IMR-90 (cell line): ENCODE data around the gene MARVELD2. TPM values are rescaled to one million over a fixed set of nuclear protein-coding genes. Genes with fewer than 3 reads are reported as not detected.

ENCODE experiments used
- ATAC-seq: fragments of 200-7000 bp; cut with Tn5 transposase; 2 replicates; pipeline ENCODE4 v1.9.1; 2020; ENCODE audit warnings: low read depth, mild to moderate bottlenecking, moderate library complexity
- BruUV-seq: library from RNA; stranded (reverse); fragments of 400-500 nt; replicated peaks from 2 replicates; lab custom pipeline; 2021; lab: Mats Ljungman, UMichigan
- CTCF ChIA-PET: fragments of 300-600 bp; formaldehyde crosslinking; extraction: SDS; loops from one replicate; lab custom pipeline; 2021; ENCODE audit warnings: antibody characterized with exemption; lab: Yijun Ruan, JAX
- POLR2A ChIA-PET: fragments of 300-600 bp; sonication (Branson Sonifier 250); formaldehyde crosslinking; loops from one replicate; lab custom pipeline; 2022; ENCODE audit warnings: antibody characterized with exemption; ENCODE audit not compliant: unreplicated experiment; lab: Charles Lee
- DNase-seq: peaks from one replicate; pipeline ENCODE4 v3.0.0; 2013
- H2AFZ ChIP-seq: replicated peaks from 2 replicates; pipeline ENCODE3; 2013; ENCODE audit warnings: low read length, mild to moderate bottlenecking; ENCODE audit not compliant: poor library complexity
- H2AK5ac ChIP-seq: 2 replicates; pipeline ENCODE4 v1.6.1; 2013; ENCODE audit warnings: low read depth, low read length, inconsistent platforms
- H2AK9ac ChIP-seq: replicated peaks from 2 replicates; pipeline ENCODE3; 2013; ENCODE audit warnings: mild to moderate bottlenecking, low read depth, low read length, moderate library complexity; ENCODE audit not compliant: poor library complexity
- H2BK120ac ChIP-seq: 2 replicates; pipeline ENCODE4 v1.6.1; 2013; ENCODE audit warnings: low read depth, low read length, inconsistent platforms
- H2BK15ac ChIP-seq: 3 replicates; pipeline ENCODE4 v1.6.1; 2013; ENCODE audit warnings: low read depth, low read length, inconsistent platforms
- H2BK20ac ChIP-seq: 2 replicates; pipeline ENCODE4 v1.6.1; 2013; ENCODE audit warnings: low read depth, mild to moderate bottlenecking, inconsistent platforms, low read length, moderate library complexity
- H2BK5ac ChIP-seq: 2 replicates; pipeline ENCODE4 v1.6.1; 2013; ENCODE audit warnings: mild to moderate bottlenecking, low read depth, low read length, inconsistent platforms; ENCODE audit not compliant: poor library complexity, severe bottlenecking
- H3K14ac ChIP-seq: replicated peaks from 2 replicates; pipeline ENCODE4 v1.6.1; 2013; ENCODE audit warnings: low read depth, low read length, inconsistent platforms
- H3K18ac ChIP-seq: 2 replicates; pipeline ENCODE4 v1.6.1; 2013; ENCODE audit warnings: low read depth, low read length, control low read depth
- H3K23ac ChIP-seq: 2 replicates; pipeline ENCODE4 v1.6.1; 2013; ENCODE audit warnings: low read depth, low read length, inconsistent platforms
- H3K27ac ChIP-seq: 2 replicates; pipeline ENCODE4 v1.5.1; 2013; ENCODE audit warnings: mild to moderate bottlenecking, control low read depth, low read length; ENCODE audit not compliant: insufficient read depth
- H3K27me3 ChIP-seq: 2 replicates; pipeline ENCODE4 v1.6.1; 2013; ENCODE audit warnings: low read length; ENCODE audit not compliant: control insufficient read depth, insufficient read depth
- H3K36me3 ChIP-seq: 2 replicates; pipeline ENCODE4 v1.6.1; 2013; ENCODE audit warnings: low read length, mixed read lengths; ENCODE audit not compliant: control insufficient read depth, insufficient read depth
- H3K4ac ChIP-seq: 2 replicates; pipeline ENCODE4 v1.6.1; 2013; ENCODE audit warnings: low read depth, low read length, inconsistent platforms
- H3K4me1 ChIP-seq: 2 replicates; pipeline ENCODE4 v1.6.1; 2013; ENCODE audit warnings: low read length, mixed read lengths; ENCODE audit not compliant: control insufficient read depth, insufficient read depth
- H3K4me2 ChIP-seq: 2 replicates; pipeline ENCODE4 v1.6.1; 2013; ENCODE audit warnings: low read depth, mild to moderate bottlenecking, control low read depth, low read length, moderate library complexity
- H3K4me3 ChIP-seq: 2 replicates; pipeline ENCODE4 v1.5.1; 2013; ENCODE audit warnings: low read depth, mild to moderate bottlenecking, control low read depth, low read length, moderate library complexity; ENCODE audit not compliant: insufficient read depth
- H3K56ac ChIP-seq: 2 replicates; pipeline ENCODE4 v1.6.1; 2013; ENCODE audit warnings: low read length, inconsistent platforms; ENCODE audit not compliant: insufficient read depth; ENCODE audit errors: extremely low read depth
- H3K79me1 ChIP-seq, 2 experiments: 2 replicates each; pipeline ENCODE4 v1.6.1; 2013; ENCODE audit warnings: low read length in 2 of 2, inconsistent platforms in 1 of 2, low read depth in 1 of 2
- H3K9ac ChIP-seq: 2 replicates; pipeline ENCODE4 v1.6.1; 2013; ENCODE audit warnings: low read depth, low read length, control low read depth
- H3K9me1 ChIP-seq: 2 replicates; pipeline ENCODE4 v1.6.1; 2013; ENCODE audit warnings: low read length, inconsistent platforms; ENCODE audit not compliant: insufficient read depth
- H3K9me3 ChIP-seq: 2 replicates; pipeline ENCODE4 v1.6.1; 2013; ENCODE audit warnings: low read length; ENCODE audit not compliant: control insufficient read depth, insufficient read depth
- H4K20me1 ChIP-seq: 2 replicates; pipeline ENCODE4 v1.6.1; 2013; ENCODE audit warnings: low read length, inconsistent platforms; ENCODE audit not compliant: insufficient read depth
- H4K5ac ChIP-seq: 2 replicates; pipeline ENCODE4 v1.6.1; 2013; ENCODE audit warnings: mild to moderate bottlenecking, low read depth, low read length, control low read depth
- H4K8ac ChIP-seq, 2 experiments: 2 replicates each; pipeline ENCODE4 v1.6.1; 2013; ENCODE audit warnings: low read depth in 2 of 2, low read length in 2 of 2, control low read depth in 1 of 2, inconsistent platforms in 1 of 2
- H4K91ac ChIP-seq: 2 replicates; pipeline ENCODE4 v1.6.1; 2013; ENCODE audit warnings: low read depth, low read length, inconsistent platforms; ENCODE audit not compliant: insufficient read depth
- CEBPB ChIP-seq: IDR thresholded peaks from 2 replicates; pipeline ENCODE4 v1.6.1; 2012; ENCODE audit warnings: low read depth, low read length, improper control_type of control experiment
- CTCF ChIP-seq: conservative IDR thresholded peaks from 2 replicates; pipeline ENCODE4 v1.5.1; 2012; ENCODE audit warnings: mild to moderate bottlenecking, low read depth, low read length, improper control_type of control experiment
- ELK1 ChIP-seq: fragments of 150-350 bp; IDR thresholded peaks from 2 replicates; pipeline ENCODE4 v1.6.1; 2016; ENCODE audit warnings: low read depth, mild to moderate bottlenecking, low read length, moderate library complexity, borderline replicate concordance
- MAFK ChIP-seq: IDR thresholded peaks from 2 replicates; pipeline ENCODE4 v1.6.1; 2012; ENCODE audit warnings: low read depth, low read length, improper control_type of control experiment
- MAZ ChIP-seq: IDR thresholded peaks from 2 replicates; pipeline ENCODE4 v1.6.1; 2012; ENCODE audit warnings: low read depth, mild to moderate bottlenecking, low read length, improper control_type of control experiment, moderate library complexity, borderline replicate concordance
- MXI1 ChIP-seq: IDR thresholded peaks from 2 replicates; pipeline ENCODE4 v1.6.1; 2012; ENCODE audit warnings: low read depth, mild to moderate bottlenecking, low read length, moderate library complexity, borderline replicate concordance
- NFE2L2 ChIP-seq: fragments of 150-350 bp; IDR thresholded peaks from 2 replicates; pipeline ENCODE4 v1.6.1; 2016; ENCODE audit warnings: low read depth, mild to moderate bottlenecking, low read length
- RCOR1 ChIP-seq: IDR thresholded peaks from 2 replicates; pipeline ENCODE4 v1.6.1; 2012; ENCODE audit warnings: mild to moderate bottlenecking, low read length, improper control_type of control experiment; ENCODE audit not compliant: insufficient replicate concordance
- RFX5 ChIP-seq: IDR thresholded peaks from 2 replicates; pipeline ENCODE4 v1.8.0; 2012; ENCODE audit warnings: low read depth, mild to moderate bottlenecking, low read length, moderate library complexity
- SMC3 ChIP-seq: fragments of 150-350 bp; IDR thresholded peaks from 2 replicates; pipeline ENCODE4 v1.6.1; 2016; ENCODE audit warnings: low read depth, mild to moderate bottlenecking, antibody characterized with exemption, low read length, moderate library complexity
- USF2 ChIP-seq: fragments of 150-350 bp; IDR thresholded peaks from 2 replicates; pipeline ENCODE4 v1.6.1; 2017; ENCODE audit warnings: mild to moderate bottlenecking, antibody characterized with exemption, low read length, low read depth
- WGBS, 2 experiments: methylation state at CpG; one replicate each; pipeline versions ENCODE4 v1.1.5 to v1.1.7; 2013; ENCODE audit warnings: missing lambda C conversion rate in 2 of 2; ENCODE audit not compliant: insufficient read length in 1 of 2; ENCODE audit errors: extremely low coverage in 2 of 2; 5-methylcytosine and 5-hydroxymethylcytosine counted together
- dilution Hi-C: fragments of 300-500 bp; cut with HindIII; formaldehyde crosslinking; loops from one replicate; pipeline ENCODE4 v1.14.3; 2018; ENCODE audit warnings: low sequenced_read_pairs; ENCODE audit not compliant: unreplicated experiment
- in situ Hi-C: fragments of 300-500 bp; cut with MboI; formaldehyde crosslinking; loops from 3 replicates; pipeline ENCODE4 v1.14.3; 2019; ENCODE audit warnings: low sequenced_read_pairs, inconsistent platforms, mixed read lengths
- intact Hi-C: fragments of 100-400 bp; cut with micrococcal nuclease; formaldehyde crosslinking; loops from 2 replicates; pipeline ENCODE4 v1.10.0; 2022
- polyA plus RNA-seq, 3 experiments: library from polyadenylated mRNA; depleted of rRNA; stranded (reverse); fragments of >200 nt; gene quantifications; 2 replicates each; pipeline ENCODE4 v1.2.3, GENCODE V29; 2012; ENCODE audit warnings: low replicate concordance in 1 of 3
- total RNA-seq: library from RNA; depleted of rRNA; stranded (reverse); fragments of >200 nt; gene quantifications from 2 replicates; pipeline ENCODE4 v1.2.3, GENCODE V29; 2012

The MARVELD2 gene
- total and polyA plus RNA-seq, 2 of the 4 experiments (the other 2 are of a cell fraction), result 0.51 to 0.54 TPM

GRCh38 chr5:69449511-69449910 lies 34.6 kb downstream of the MARVELD2 start:
- no peak overlapping the region for H4K91ac ChIP-seq
- no peak overlapping the region for H4K5ac ChIP-seq
- intact Hi-C loops (loop anchor here (10.0 kb wide), 1 partner anchor 45 kb away; the partner anchor contains the start of gene OCLN), dilution Hi-C loops (no loop called here), in situ Hi-C loops (no loop called here)
- no peak overlapping the region for H2AFZ ChIP-seq
- H3K4me2 ChIP-seq, result no peak overlapping the region
- no peaks in the 10 kb centered on the region for H3K9me3 ChIP-seq
- H3K18ac ChIP-seq, result no peak overlapping the region
- ChIA-PET POLR2A (no interaction called here), CTCF (no interaction called here)
- H3K56ac ChIP-seq, result no peak overlapping the region
- no peak for TF ChIP-seq MAFK
- TF ChIP-seq CTCF, result no peak
- no peak for TF ChIP-seq RCOR1
- TF ChIP-seq ELK1, result no peak
- no peak for TF ChIP-seq MAZ
- no peak for TF ChIP-seq CEBPB
- TF ChIP-seq USF2, result no peak
- TF ChIP-seq MXI1, result no peak
- no peak for TF ChIP-seq NFE2L2
- TF ChIP-seq SMC3, result no peak
- no peak for TF ChIP-seq RFX5
- DNase-seq (no peak), ATAC-seq (no peak)
- H3K27ac ChIP-seq, result no peak overlapping the region
- no peak overlapping the region for H4K8ac ChIP-seq
- no peaks in the 10 kb centered on the region for H3K9me1 ChIP-seq
- H3K14ac ChIP-seq, result no peak overlapping the region
- no peak overlapping the region for H3K23ac ChIP-seq
- no peaks in the 10 kb centered on the region for H3K79me1 ChIP-seq
- H3K9ac ChIP-seq, result no peak overlapping the region
- H3K27me3 ChIP-seq, result peaks cover 1% of the 10 kb centered on the region; the same call in 1 of the 2 replicates
- H2BK15ac ChIP-seq, result no peak overlapping the region
- 83% methylated on average over 1 of the region's 8 CpGs; no CpG with 5 or more reads in 1 of the 2 experiments for WGBS, 2 experiments
- H3K4me3 ChIP-seq, result no peak overlapping the region
- no peak overlapping the region for H2BK20ac ChIP-seq
- H2AK9ac ChIP-seq, result no peak overlapping the region
- H3K36me3 ChIP-seq, result no peaks in the 10 kb centered on the region
- H2BK5ac ChIP-seq, result no peak overlapping the region
- no peak overlapping the region for H2AK5ac ChIP-seq
- H2BK120ac ChIP-seq, result no peak overlapping the region
- no peaks in the 10 kb centered on the region for H3K4me1 ChIP-seq
- no TSS peak for BruUV-seq
- H3K4ac ChIP-seq, result no peak overlapping the region
- no peaks in the 10 kb centered on the region for H4K20me1 ChIP-seq
